WTC11 (cell line): Measurements from ENCODE around the gene TCAP. TPM values are rescaled to one million over a fixed set of nuclear protein-coding genes. Genes with fewer than 3 reads are reported as not detected.
"Not testable (repeated sequence)": the region's sequence is repeated elsewhere in the genome, so short reads cannot be mapped to it uniquely, and the experiment has no call there.

Experiments used
- ATAC-seq: fragments of 200-7000 bp; cut with Tn5 transposase; 2 replicates; pipeline ENCODE4 v1.10.0; 2021; ENCODE audit warnings: mild to moderate bottlenecking, moderate library complexity
- CTCF ChIA-PET: fragments of 300-600 bp; sonication (Branson Sonifier 250); formaldehyde crosslinking; loops from one replicate; lab custom pipeline; 2021; ENCODE audit warnings: antibody characterized with exemption; lab: Charles Lee
- POLR2A ChIA-PET: fragments of 350-600 bp; sonication (Branson Sonifier 250); formaldehyde crosslinking; loops from one replicate; lab custom pipeline; 2021; ENCODE audit warnings: antibody characterized with exemption; lab: Charles Lee
- DNase-seq: peaks from one replicate; pipeline ENCODE4 v3.0.0; 2021; ENCODE audit warnings: low spot score
- H3K27ac Mint-ChIP-seq: 2 replicates; pipeline ENCODE4 v1.8.0; 2021; ENCODE audit warnings: mixed read lengths
- H3K27me3 Mint-ChIP-seq: 2 replicates; pipeline ENCODE4 v1.8.0; 2021; ENCODE audit warnings: low read depth, mild to moderate bottlenecking, moderate library complexity, mixed read lengths
- H3K36me3 Mint-ChIP-seq: 2 replicates; pipeline ENCODE4 v1.8.0; 2021; ENCODE audit warnings: mixed read lengths
- H3K4me1 Mint-ChIP-seq: 2 replicates; pipeline ENCODE4 v1.8.0; 2022; ENCODE audit warnings: mixed read lengths
- H3K4me3 Mint-ChIP-seq: 2 replicates; pipeline ENCODE4 v1.8.0; 2021; ENCODE audit warnings: mild to moderate bottlenecking, moderate library complexity, mixed read lengths
- H3K9me3 Mint-ChIP-seq: 2 replicates; pipeline ENCODE4 v1.8.0; 2021; ENCODE audit warnings: mixed read lengths
- E2F4 ChIP-seq: sonication (generic); formaldehyde crosslinking; IDR thresholded peaks from 2 replicates; pipeline ENCODE4 v1.8.1; 2022; ENCODE audit warnings: low read depth, mild to moderate bottlenecking, moderate library complexity, missing genetic modification reagents, borderline replicate concordance
- E2F5 ChIP-seq: sonication (generic); formaldehyde crosslinking; IDR thresholded peaks from 2 replicates; pipeline ENCODE4 v1.8.1; 2022; ENCODE audit warnings: mild to moderate bottlenecking, moderate library complexity, missing genetic modification reagents
- ELF4 ChIP-seq: sonication (generic); formaldehyde crosslinking; IDR thresholded peaks from 2 replicates; pipeline ENCODE4 v1.8.1; 2022; ENCODE audit warnings: low read depth, mild to moderate bottlenecking, moderate library complexity, missing genetic modification reagents
- NR3C1 ChIP-seq: sonication (generic); formaldehyde crosslinking; conservative IDR thresholded peaks from 2 replicates; pipeline ENCODE4 v1.8.1; 2023; ENCODE audit warnings: low read depth, mild to moderate bottlenecking, missing genetic modification reagents
- OVOL2 ChIP-seq: fragments of 250-450 bp; sonication (Bioruptor Pico); IDR thresholded peaks from 2 replicates; pipeline ENCODE4 v1.9.0; 2021; ENCODE audit warnings: mild to moderate bottlenecking, borderline replicate concordance
- PRDM15 ChIP-seq: sonication (generic); formaldehyde crosslinking; IDR thresholded peaks from 2 replicates; pipeline ENCODE4 v1.8.0; 2022; ENCODE audit warnings: missing genetic modification reagents
- SMAD3 ChIP-seq: sonication (generic); formaldehyde crosslinking; IDR thresholded peaks from 2 replicates; pipeline ENCODE4 v1.8.0; 2022; ENCODE audit warnings: missing genetic modification reagents, mild to moderate bottlenecking, borderline replicate concordance
- SOX15 ChIP-seq: fragments of 250-450 bp; sonication (Bioruptor Pico); IDR thresholded peaks from 2 replicates; pipeline ENCODE4 v1.9.0; 2021; ENCODE audit warnings: mild to moderate bottlenecking
- TEAD1 ChIP-seq: sonication (generic); formaldehyde crosslinking; IDR thresholded peaks from 2 replicates; pipeline ENCODE4 v1.8.0; 2022; ENCODE audit warnings: mild to moderate bottlenecking, missing genetic modification reagents
- TEAD4 ChIP-seq: sonication (generic); formaldehyde crosslinking; IDR thresholded peaks from 2 replicates; pipeline ENCODE4 v1.8.0; 2022; ENCODE audit warnings: mild to moderate bottlenecking, missing genetic modification reagents
- ZNF138 ChIP-seq: sonication (generic); formaldehyde crosslinking; conservative IDR thresholded peaks from 2 replicates; pipeline ENCODE4 v1.8.1; 2022; ENCODE audit warnings: mild to moderate bottlenecking, moderate library complexity, missing genetic modification reagents
- ZNF532 ChIP-seq: fragments of 250-450 bp; sonication (Bioruptor Pico); IDR thresholded peaks from 2 replicates; pipeline ENCODE4 v1.9.0; 2021; ENCODE audit warnings: mild to moderate bottlenecking, borderline replicate concordance
- total RNA-seq: library from RNA; stranded (reverse); gene quantifications from 3 replicates; pipeline ENCODE4 v1.2.3, GENCODE V29; 2021
- TF ChIP-seq, protein P1 (sequence below): fragments of 250-450 bp; sonication (Bioruptor Pico); IDR thresholded peaks from 2 replicates; pipeline ENCODE4 v1.8.0; 2021; ENCODE audit warnings: mild to moderate bottlenecking
- TF ChIP-seq, protein P2 (sequence below): sonication (generic); formaldehyde crosslinking; IDR thresholded peaks from 2 replicates; pipeline ENCODE4 v1.8.1; 2022; ENCODE audit warnings: mild to moderate bottlenecking, missing genetic modification reagents, moderate library complexity, borderline replicate concordance

The TCAP gene
- total RNA-seq, 1 experiment from 2014 or later, result 2.9 TPM

DNA sequence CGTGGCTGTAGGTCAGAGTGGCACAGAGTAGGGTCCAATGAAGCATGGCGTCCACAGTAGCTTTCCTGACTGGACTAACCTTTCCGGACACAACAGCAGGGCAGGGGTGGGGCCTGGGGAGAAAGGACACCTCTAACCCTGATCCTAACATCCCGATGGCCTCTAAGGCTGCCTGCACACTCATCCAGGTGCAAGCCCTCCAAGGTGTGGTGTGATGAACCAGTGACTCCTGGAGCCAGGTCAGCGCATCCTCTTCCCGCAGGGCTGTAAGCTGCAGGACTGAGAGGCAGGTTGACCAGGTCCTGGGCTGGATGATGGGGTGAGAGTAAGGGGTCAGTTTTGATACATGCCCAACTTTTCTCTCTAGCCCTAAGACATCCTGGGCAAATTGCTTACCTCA, 31.6 kb downstream of the TCAP start (continued):
- TF ChIP-seq PRDM15 (CRISPR knock-in tag), result no peak
- TF ChIP-seq, protein P1, sequence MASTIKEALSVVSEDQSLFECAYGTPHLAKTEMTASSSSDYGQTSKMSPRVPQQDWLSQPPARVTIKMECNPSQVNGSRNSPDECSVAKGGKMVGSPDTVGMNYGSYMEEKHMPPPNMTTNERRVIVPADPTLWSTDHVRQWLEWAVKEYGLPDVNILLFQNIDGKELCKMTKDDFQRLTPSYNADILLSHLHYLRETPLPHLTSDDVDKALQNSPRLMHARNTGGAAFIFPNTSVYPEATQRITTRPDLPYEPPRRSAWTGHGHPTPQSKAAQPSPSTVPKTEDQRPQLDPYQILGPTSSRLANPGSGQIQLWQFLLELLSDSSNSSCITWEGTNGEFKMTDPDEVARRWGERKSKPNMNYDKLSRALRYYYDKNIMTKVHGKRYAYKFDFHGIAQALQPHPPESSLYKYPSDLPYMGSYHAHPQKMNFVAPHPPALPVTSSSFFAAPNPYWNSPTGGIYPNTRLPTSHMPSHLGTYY (CRISPR knock-in tag), result no peak
- TF ChIP-seq, all 79 proteins: peak for 0

DNA sequence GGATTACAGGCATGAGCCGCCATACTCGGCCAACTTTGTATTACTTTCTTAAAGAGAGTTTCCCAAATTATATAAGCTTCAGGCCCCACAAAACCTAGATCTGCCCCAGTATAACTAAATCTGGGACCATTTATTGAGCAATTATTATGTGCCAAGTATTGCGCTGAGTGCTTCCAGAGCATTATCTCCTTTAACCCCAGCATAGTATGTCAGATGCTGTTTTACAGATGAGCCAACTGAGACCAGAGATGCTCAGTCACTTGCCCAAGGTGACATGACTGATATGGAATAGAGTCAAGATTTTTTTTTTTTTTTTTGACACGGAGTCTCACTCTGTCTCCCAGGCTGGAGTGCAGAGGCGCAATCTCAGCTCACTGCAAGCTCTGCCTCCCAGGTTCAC, 32.8 kb downstream of the TCAP start:
- H3K4me3 Mint-ChIP-seq, result no peak overlapping the region
- DNase-seq, result no peak
- H3K4me1 Mint-ChIP-seq, result peaks cover 65% of the 10 kb centered on the region
- TF ChIP-seq OVOL2 (CRISPR knock-in tag) (no peak), SOX15 (CRISPR knock-in tag) (no peak), SMAD3 (CRISPR knock-in tag) (no peak), E2F4 (CRISPR knock-in tag) (no peak)
- TF ChIP-seq, all 79 proteins: peak for 0
- no peaks in the 10 kb centered on the region for H3K9me3 Mint-ChIP-seq
- no peak for ATAC-seq
- peaks cover 3% of the 10 kb centered on the region; the same call in 1 of the 2 replicates for H3K36me3 Mint-ChIP-seq
- CTCF ChIA-PET, result interaction anchor here (0.7 to 3.7 kb wide), 2 partner anchors 45 to 76 kb away, joined by 6 to 22 read pairs; no protein-coding TSS in a partner anchor
- POLR2A ChIA-PET, result no interaction called here
- H3K27ac Mint-ChIP-seq, result no peak overlapping the region
- H3K27me3 Mint-ChIP-seq, result no peaks in the 10 kb centered on the region

- not testable (repeated sequence) for ATAC-seq, H3K9me3 Mint-ChIP-seq, H3K27me3 Mint-ChIP-seq, H3K36me3 Mint-ChIP-seq, DNase-seq
- ChIA-PET CTCF (interaction anchor here (0.9 to 7.9 kb wide), 20 partner anchors 11 to 152 kb away, joined by 3 to 77 read pairs (median 5); partner anchors contain the start of genes MIEN1 and PGAP3), POLR2A (interaction anchor here (0.6 to 1.6 kb wide), 6 partner anchors 11 to 72 kb away, joined by 4 to 25 read pairs (median 6); partner anchors contain the start of genes MIEN1 and PGAP3)
- Mint-ChIP-seq H3K27ac (peak overlapping the region; percentile 96), H3K4me1 (peaks cover 73% of the 10 kb centered on the region), H3K4me3 (peak overlapping the region; percentile 95)
- 0 out of 2 replicates have a peak, but pooled peaks have one; percentile 22 for TF ChIP-seq E2F5 (CRISPR knock-in tag)
These were observed 34.1 kb downstream of the TCAP start for GRCh38 chr17:39699157-39699817.

- ATAC-seq (peak; percentile 43), DNase-seq (peak; percentile 73)
- Mint-ChIP-seq H3K4me3 (peak within 1 kb of the TSS; percentile 95), H3K36me3 (peaks cover 3% of the 10 kb centered on the region; the same call in 1 of the 2 replicates), H3K4me1 (peaks cover 73% of the 10 kb centered on the region), H3K27ac (peak within 1 kb of the TSS; percentile 96), H3K9me3 (no peaks in the 10 kb centered on the region), H3K27me3 (no peaks in the 10 kb centered on the region)
- ChIA-PET POLR2A (interaction anchor here (0.6 to 1.6 kb wide), 6 partner anchors 11 to 73 kb away, joined by 4 to 25 read pairs (median 6); partner anchors contain the start of genes MIEN1 and PGAP3), CTCF (interaction anchor here (0.5 to 7.9 kb wide), 24 partner anchors 11 to 664 kb away, joined by 3 to 77 read pairs (median 4); partner anchors contain the start of genes MIEN1 and PGAP3)
- TF ChIP-seq, protein P2, sequence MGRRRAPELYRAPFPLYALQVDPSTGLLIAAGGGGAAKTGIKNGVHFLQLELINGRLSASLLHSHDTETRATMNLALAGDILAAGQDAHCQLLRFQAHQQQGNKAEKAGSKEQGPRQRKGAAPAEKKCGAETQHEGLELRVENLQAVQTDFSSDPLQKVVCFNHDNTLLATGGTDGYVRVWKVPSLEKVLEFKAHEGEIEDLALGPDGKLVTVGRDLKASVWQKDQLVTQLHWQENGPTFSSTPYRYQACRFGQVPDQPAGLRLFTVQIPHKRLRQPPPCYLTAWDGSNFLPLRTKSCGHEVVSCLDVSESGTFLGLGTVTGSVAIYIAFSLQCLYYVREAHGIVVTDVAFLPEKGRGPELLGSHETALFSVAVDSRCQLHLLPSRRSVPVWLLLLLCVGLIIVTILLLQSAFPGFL (CRISPR knock-in tag), result no peak
- peak; percentile 66; the same call in 1 of the 2 replicates for TF ChIP-seq TEAD4 (CRISPR knock-in tag)
- TF ChIP-seq TEAD1, result peak; percentile 91; the same call in 1 of the 2 replicates
- no peak for TF ChIP-seq ELF4 (CRISPR knock-in tag)
- TF ChIP-seq ZNF138 (CRISPR knock-in tag), result no peak
- TF ChIP-seq NR3C1 (CRISPR knock-in tag), result no peak
- no peak for TF ChIP-seq ZNF532 (CRISPR knock-in tag)
These were observed 34.6 kb downstream of the TCAP start, which contains the start of gene ERBB2 for GRCh38 chr17:39699818-39700147. Gene ERBB2 (plus strand): TSS chr17:39700064. CDS start chr17:39700239, 175 bp downstream.
